Fibroblast of the aortic adventitia (primary cell): ENCODE results near the gene PCNT. TPM values are rescaled to one million over a fixed set of nuclear protein-coding genes. Genes with fewer than 3 reads are reported as not detected.
A peak's percentile ranks its signal among the peaks of the same experiment; 100 is the strongest.
"Not testable (repeated sequence)": the region's sequence is repeated elsewhere in the genome, so short reads cannot be mapped to it uniquely, and the experiment has no call there.

Experiments used
- DNase-seq: peaks from one replicate; pipeline ENCODE4 v3.0.0-alpha.2; 2010; ENCODE audit warnings: low read depth
- H3K4me3 ChIP-seq: 2 replicates; pipeline ENCODE4 v1.5.1; 2011; ENCODE audit warnings: low read depth, mild to moderate bottlenecking, control low read depth, low read length, moderate library complexity
- CTCF ChIP-seq: IDR thresholded peaks from 2 replicates; pipeline ENCODE4 v1.5.1; 2011; ENCODE audit warnings: mild to moderate bottlenecking, low read length, control low read depth, inconsistent platforms; ENCODE audit not compliant: insufficient read depth
- total RNA-seq: library from RNA; depleted of rRNA; stranded (reverse); fragments of >200 nt; gene quantifications from 2 replicates; pipeline ENCODE4 v1.2.3, GENCODE V29; 2012; ENCODE audit warnings: low replicate concordance

PCNT gene
- total RNA-seq, 1 donor, result 27.8 TPM

- peak overlapping the region; percentile 77 for H3K4me3 ChIP-seq
- TF ChIP-seq CTCF, result no peak
- DNase-seq, result peak; percentile 41
Measured at GRCh38 chr21:46457801-46458314, 133.9 kb downstream of the PCNT start.

GRCh38 chr21:46458315-46459023 is 134.5 kb downstream of the PCNT start, which contains the start of gene DIP2A:
DIP2A (plus strand) TSS chr21:46458891; CDS start chr21:46459132, 241 bp downstream.
- DNase-seq, result peak; percentile 94
- H3K4me3 ChIP-seq, result peak within 1 kb of the TSS; percentile 82
- TF ChIP-seq CTCF, result no peak

GRCh38 chr21:46459024-46459355 is 135.0 kb downstream of the PCNT start:
- no peak for DNase-seq
- H3K4me3 ChIP-seq, result peak overlapping the region; percentile 82
- TF ChIP-seq CTCF, result no peak

GRCh38 chr21:46459356-46460112 is 135.6 kb downstream of the PCNT start:
- peak overlapping the region; percentile 82 for H3K4me3 ChIP-seq
- peak; percentile 47 for DNase-seq
- no peak for TF ChIP-seq CTCF

- DNase-seq, result no peak
- H3K4me3 ChIP-seq, result no peak overlapping the region
Measured at GRCh38 chr21:46461909-46462308, 138.0 kb downstream of the PCNT start.

GRCh38 chr21:46465153-46465552 is 141.2 kb downstream of the PCNT start:
- not testable (repeated sequence) for DNase-seq, H3K4me3 ChIP-seq

More at GRCh38 chr21:46461909-46462308, 138.0 kb downstream of the PCNT start:
- no peak for TF ChIP-seq CTCF

GRCh38 chr21:46465651-46466050 is 141.7 kb downstream of the PCNT start:
- no peak overlapping the region for H3K4me3 ChIP-seq
- TF ChIP-seq CTCF, result no peak
- no peak for DNase-seq
